B cell (primary cell): ENCODE results near the gene FOXL1. TPM values are rescaled to one million over a fixed set of nuclear protein-coding genes. Genes with fewer than 3 reads are reported as not detected.

Experiments used
- ATAC-seq: fragments of 200-7000 bp; cut with Tn5 transposase; one replicate; pipeline ENCODE4 v1.10.0; 2021; ENCODE audit warnings: low read depth, mild to moderate bottlenecking, moderate number of reproducible peaks, moderate library complexity
- CTCF ChIA-PET: fragments of 350-600 bp; sonication (Branson Sonifier 250); formaldehyde crosslinking; loops from one replicate; lab custom pipeline; 2021; ENCODE audit warnings: antibody characterized with exemption, inconsistent platforms; lab: Charles Lee
- POLR2A ChIA-PET: fragments of 350-600 bp; sonication (Branson Sonifier 250); formaldehyde crosslinking; loops from one replicate; lab custom pipeline; 2021; ENCODE audit warnings: antibody characterized with exemption; lab: Charles Lee
- DNase-seq: peaks from one replicate; pipeline ENCODE4 v3.0.0; 2013
- H2AFZ ChIP-seq: 2 replicates; pipeline ENCODE4 v1.6.1; 2012; ENCODE audit warnings: mild to moderate bottlenecking, low read depth, low read length; ENCODE audit not compliant: insufficient read depth, poor library complexity, severe bottlenecking
- H3K27ac ChIP-seq, 2 donors: 1 replicate in 1 of 2; 2 replicates in 1 of 2; pipeline ENCODE4 v1.5.1; 2012 to 2013; ENCODE audit warnings: low read length in 2 of 2, mild to moderate bottlenecking in 2 of 2, moderate library complexity in 1 of 2
- H3K27me3 ChIP-seq, 4 experiments: fragments of 200-600 bp in 1 of 4; sonication (generic) in 1 of 4; replicated peaks in 1 of 4; 1 replicate in 2 of 4; 2 replicates in 2 of 4; pipeline versions ENCODE4 v1.6.1 to v1.7.0; 2013 to 2016; ENCODE audit warnings: low read length in 3 of 4, mild to moderate bottlenecking in 2 of 4, mixed read lengths in 1 of 4, moderate library complexity in 1 of 4; ENCODE audit not compliant: insufficient read depth in 4 of 4, control insufficient read depth in 3 of 4; ENCODE audit errors: control extremely low read depth in 1 of 4
- H3K36me3 ChIP-seq, 2 experiments: replicated peaks in 1 of 2; 1 replicate in 1 of 2; 2 replicates in 1 of 2; pipeline versions ENCODE4 v1.6.1 to v1.7.1; 2013; ENCODE audit warnings: low read length in 1 of 2; ENCODE audit not compliant: insufficient read depth in 2 of 2, control insufficient read depth in 1 of 2; ENCODE audit errors: control extremely low read depth in 1 of 2, extremely low read depth in 1 of 2
- H3K4me1 ChIP-seq, 2 donors: fragments of 200-600 bp in 1 of 2; sonication (generic) in 1 of 2; 1 replicate in 1 of 2; 2 replicates in 1 of 2; pipeline versions ENCODE4 v1.5.1 to v1.6.1; 2013 to 2017; ENCODE audit warnings: low read length in 2 of 2; ENCODE audit not compliant: control insufficient read depth in 2 of 2, insufficient read depth in 2 of 2
- H3K4me2 ChIP-seq: replicated peaks from 2 replicates; pipeline ENCODE3; 2012; ENCODE audit warnings: mild to moderate bottlenecking, low read depth, low read length; ENCODE audit not compliant: poor library complexity, severe bottlenecking
- H3K4me3 ChIP-seq, 5 experiments: fragments of 200-600 bp in 1 of 5; sonication (generic) in 1 of 5; 1 replicate in 3 of 5; 2 replicates in 2 of 5; pipeline versions ENCODE4 v1.5.1 to v1.7.0; 2011 to 2016; ENCODE audit warnings: low read length in 4 of 5, mild to moderate bottlenecking in 4 of 5, low read depth in 2 of 5, control low read depth in 1 of 5, moderate library complexity in 1 of 5; ENCODE audit not compliant: insufficient read depth in 1 of 5; ENCODE audit errors: control extremely low read depth in 1 of 5, extremely low read depth in 1 of 5
- H3K79me2 ChIP-seq: fragments of 200-600 bp; sonication (generic); one replicate; pipeline ENCODE4 v1.6.0; 2016; ENCODE audit warnings: low read length; ENCODE audit not compliant: control insufficient read depth, insufficient read depth
- H3K9ac ChIP-seq: fragments of 200-600 bp; sonication (generic); 2 replicates; pipeline ENCODE4 v1.6.1; 2017; ENCODE audit warnings: mild to moderate bottlenecking, low read length, moderate library complexity
- H3K9me3 ChIP-seq, 3 donors: one replicate each; pipeline versions ENCODE4 v1.6.1 to v1.7.1; 2013; ENCODE audit warnings: low read length in 2 of 3; ENCODE audit not compliant: control insufficient read depth in 2 of 3, insufficient read depth in 1 of 3; ENCODE audit errors: control extremely low read depth in 1 of 3
- H4K20me1 ChIP-seq: 2 replicates; pipeline ENCODE4 v1.6.0; 2012; ENCODE audit warnings: mild to moderate bottlenecking, low read length; ENCODE audit not compliant: insufficient read depth, control insufficient read depth, poor library complexity, severe bottlenecking
- H3K27ac Mint-ChIP-seq: one replicate; pipeline ENCODE4 v1.8.0; 2021; ENCODE audit warnings: mixed read lengths
- H3K27me3 Mint-ChIP-seq: one replicate; pipeline ENCODE4 v1.8.0; 2021; ENCODE audit warnings: mixed read lengths
- H3K4me1 Mint-ChIP-seq: one replicate; pipeline ENCODE4 v1.8.0; 2021; ENCODE audit warnings: mixed read lengths
- H3K4me3 Mint-ChIP-seq: one replicate; pipeline ENCODE4 v1.8.0; 2021; ENCODE audit warnings: mixed read lengths
- H3K9me3 Mint-ChIP-seq: one replicate; pipeline ENCODE4 v1.8.0; 2022; ENCODE audit warnings: mixed read lengths; ENCODE audit not compliant: insufficient read depth
- CTCF ChIP-seq: fragments of 200-600 bp; IDR thresholded peaks from one replicate; pipeline ENCODE4 v1.8.0; 2022; ENCODE audit warnings: antibody characterized with exemption, mild to moderate bottlenecking
- EZH2 ChIP-seq: IDR thresholded peaks from 2 replicates; pipeline ENCODE4 v1.6.1; 2012; ENCODE audit warnings: borderline replicate concordance, low read depth, mild to moderate bottlenecking, moderate library complexity, low read length; ENCODE audit not compliant: insufficient read depth, poor library complexity, severe bottlenecking
- WGBS: methylation state at CpG from one replicate; pipeline ENCODE4 v1.1.5; 2013; ENCODE audit warnings: missing lambda C conversion rate; ENCODE audit not compliant: insufficient coverage; 5-methylcytosine and 5-hydroxymethylcytosine counted together
- intact Hi-C: fragments of 100-400 bp; cut with micrococcal nuclease; formaldehyde crosslinking; loops from one replicate; pipeline ENCODE4 v1.10.0; 2022
- polyA plus RNA-seq: library from polyadenylated mRNA; depleted of rRNA; stranded (reverse); fragments of >200 nt; gene quantifications from 2 replicates; pipeline ENCODE4 v1.2.3, GENCODE V29; 2012
- total RNA-seq, 2 donors: library from RNA; stranded (reverse); fragments of 120-200 nt in 1 of 2; gene quantifications; 1 replicate in 1 of 2; 2 replicates in 1 of 2; pipeline versions ENCODE4 v1.2.3 to v1.2.4, GENCODE V29; 2013 to 2022

Gene FOXL1
- total and polyA plus RNA-seq, 2 donors (not counting 1 experiment from before 2014, with no cell fraction given), result not detected

- H3K4me1 ChIP-seq, result no peaks in the 10 kb centered on the region
- ChIA-PET POLR2A (no interaction called here), CTCF (no interaction called here)
- ATAC-seq (no peak), DNase-seq (no peak)
- peaks cover 0 to 23% (median 4%) of the 10 kb centered on the region in 4 experiments for H3K27me3 ChIP-seq
- Mint-ChIP-seq H3K4me1 (no peaks in the 10 kb centered on the region), H3K27ac (no peak overlapping the region), H3K4me3 (no peak overlapping the region), H3K27me3 (peaks cover 59% of the 10 kb centered on the region), H3K9me3 (no peaks in the 10 kb centered on the region)
- intact Hi-C loops, result no loop called here
- H3K79me2 ChIP-seq, result no peaks in the 10 kb centered on the region
- H3K9ac ChIP-seq, result no peak overlapping the region
- no peak overlapping the region for H3K4me3 ChIP-seq
- 90% methylated on average over 9 of the region's 10 CpGs for WGBS
- no peak overlapping the region for H3K4me2 ChIP-seq
- H3K36me3 ChIP-seq, result no peaks in the 10 kb centered on the region
- TF ChIP-seq CTCF (no peak), EZH2 (no peak)
- no peaks in the 10 kb centered on the region for H3K9me3 ChIP-seq
- H4K20me1 ChIP-seq, result no peaks in the 10 kb centered on the region
- no peak overlapping the region for H2AFZ ChIP-seq
- no peak overlapping the region for H3K27ac ChIP-seq
Measured at GRCh38 chr16:86595983-86596605, 17.7 kb downstream of the FOXL1 start.

DNA sequence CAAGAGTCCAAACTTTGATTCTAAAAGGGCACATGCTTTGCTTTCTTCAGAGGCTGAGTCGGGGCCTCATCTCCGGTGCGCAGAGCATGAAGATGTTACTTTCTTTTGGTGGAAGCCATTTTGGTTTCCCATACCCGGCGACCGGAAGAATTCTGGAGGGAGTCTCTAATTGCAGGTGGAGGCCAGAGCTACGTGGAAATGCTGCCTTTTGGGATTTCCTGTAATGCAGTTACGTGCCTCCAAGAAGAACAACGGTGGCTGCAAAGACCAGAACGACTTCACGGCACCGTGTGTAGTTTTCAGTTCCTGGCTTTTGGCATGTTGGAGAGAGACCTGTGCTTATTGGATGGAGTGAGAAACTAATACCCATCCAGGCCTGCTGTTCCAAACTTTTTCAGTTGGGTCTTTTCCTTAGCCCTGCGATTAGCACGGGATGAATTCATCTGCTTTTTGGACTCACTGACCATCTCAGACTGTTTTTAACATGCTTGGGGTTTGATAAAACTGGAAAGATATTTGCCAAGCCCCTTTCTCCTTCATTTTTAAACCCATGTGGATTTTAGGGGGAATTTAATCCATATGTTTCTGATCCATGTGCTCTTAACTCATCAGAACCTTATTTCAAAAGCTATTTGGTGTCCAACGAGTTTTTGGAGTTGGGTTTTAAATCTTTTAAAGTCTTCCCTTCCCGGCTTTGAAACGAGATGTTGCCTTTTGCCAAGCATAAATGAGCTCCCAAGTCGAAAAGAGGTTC, 19.0 kb downstream of the FOXL1 start:
- no peak overlapping the region for H3K4me3 ChIP-seq
- CTCF ChIA-PET, result no interaction called here
- Mint-ChIP-seq H3K9me3 (no peaks in the 10 kb centered on the region), H3K4me1 (no peaks in the 10 kb centered on the region), H3K27me3 (peaks cover 52% of the 10 kb centered on the region), H3K27ac (no peak overlapping the region), H3K4me3 (no peak overlapping the region)
- H3K36me3 ChIP-seq, result no peaks in the 10 kb centered on the region
- no peaks in the 10 kb centered on the region for H4K20me1 ChIP-seq
- POLR2A ChIA-PET, result interaction anchor here (0.5 kb wide), 1 partner anchor 498 kb away, joined by 4 read pairs; no protein-coding TSS in a partner anchor
- H3K9me3 ChIP-seq, result no peaks in the 10 kb centered on the region
- peaks cover 0 to 23% (median 4%) of the 10 kb centered on the region in 4 experiments for H3K27me3 ChIP-seq
- DNase-seq, result no peak
- no peak overlapping the region for H3K4me2 ChIP-seq
- no peak overlapping the region for H3K27ac ChIP-seq
- intact Hi-C loops, result no loop called here
- TF ChIP-seq EZH2 (no peak), CTCF (no peak)
- 92% methylated on average over 16 of the region's 18 CpGs for WGBS
- ATAC-seq, result no peak
- H3K4me1 ChIP-seq, result no peaks in the 10 kb centered on the region
- no peak overlapping the region for H2AFZ ChIP-seq
- H3K9ac ChIP-seq, result no peak overlapping the region
- H3K79me2 ChIP-seq, result no peaks in the 10 kb centered on the region
